Activated CD4-positive, alpha-beta T cell treated with anti-CD3 and anti-CD28 coated beads, Interleukin-2, amount 50 U/mL, for 1 hour (primary cell): Measurements from ENCODE around the gene SLC39A12.

Experiments
- DNase-seq: peaks from one replicate; pipeline ENCODE4 v3.0.0-alpha.2; 2020

The SLC39A12 gene

DNA sequence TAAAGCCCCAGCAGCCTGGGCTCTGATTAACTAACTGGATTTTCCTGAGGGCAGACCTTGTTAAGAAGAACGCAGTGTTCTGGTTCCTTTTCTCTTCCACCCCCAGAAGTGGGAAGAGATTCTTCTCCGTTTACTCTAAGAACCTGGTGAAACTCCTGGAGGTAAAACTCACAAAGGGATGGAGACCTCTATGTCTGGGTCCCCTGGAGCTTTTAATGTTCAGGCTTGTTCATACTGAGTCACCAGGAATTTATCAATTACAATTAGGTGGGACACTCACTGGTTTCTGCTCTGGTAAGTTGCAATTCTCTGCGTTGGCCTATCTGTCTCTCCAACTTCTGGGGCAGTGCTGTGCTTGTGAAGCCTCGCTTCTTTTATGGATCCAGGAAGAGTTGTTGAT is 115.2 kb downstream of the SLC39A12 start:
- DNase-seq, result no peak

DNA sequence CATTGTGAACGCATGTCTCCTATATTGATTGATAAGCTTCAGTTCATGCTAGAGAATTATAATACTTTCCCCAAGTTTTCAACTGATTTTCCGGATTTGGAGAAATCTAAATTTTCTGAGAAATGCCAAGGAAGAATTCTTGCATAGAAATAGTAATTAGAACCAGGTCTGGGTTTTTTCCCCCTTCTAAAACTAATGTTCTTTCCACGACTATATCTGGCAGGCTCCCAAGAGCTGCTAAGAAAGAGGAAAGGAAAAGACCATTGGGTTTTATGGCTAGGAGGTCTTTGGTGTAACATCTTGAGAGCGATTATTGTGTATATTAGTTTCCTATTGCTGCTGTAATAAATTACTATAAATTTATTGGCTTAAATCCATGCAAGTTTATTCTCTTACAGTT is 116.7 kb downstream of the SLC39A12 start:
- DNase-seq, result no peak

DNA sequence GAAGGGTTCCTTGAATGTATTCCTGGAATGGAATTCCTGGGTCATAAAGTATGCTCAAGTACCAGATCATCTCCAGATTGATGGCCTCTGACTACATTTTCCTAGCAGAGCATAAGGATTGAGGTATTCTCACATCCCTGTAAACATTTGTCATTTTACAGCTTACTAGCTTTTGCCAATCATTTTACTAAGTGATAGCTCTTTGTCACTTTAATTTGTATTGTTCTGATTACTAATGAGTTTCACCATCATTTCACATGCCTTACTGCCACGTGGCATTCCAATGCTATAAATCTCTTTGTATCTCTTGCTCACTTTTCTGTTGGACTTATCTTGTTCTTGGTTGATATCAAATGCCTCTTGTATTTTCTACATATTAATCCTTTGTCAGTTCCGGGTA is 119.9 kb downstream of the SLC39A12 start:
- no peak for DNase-seq

DNA sequence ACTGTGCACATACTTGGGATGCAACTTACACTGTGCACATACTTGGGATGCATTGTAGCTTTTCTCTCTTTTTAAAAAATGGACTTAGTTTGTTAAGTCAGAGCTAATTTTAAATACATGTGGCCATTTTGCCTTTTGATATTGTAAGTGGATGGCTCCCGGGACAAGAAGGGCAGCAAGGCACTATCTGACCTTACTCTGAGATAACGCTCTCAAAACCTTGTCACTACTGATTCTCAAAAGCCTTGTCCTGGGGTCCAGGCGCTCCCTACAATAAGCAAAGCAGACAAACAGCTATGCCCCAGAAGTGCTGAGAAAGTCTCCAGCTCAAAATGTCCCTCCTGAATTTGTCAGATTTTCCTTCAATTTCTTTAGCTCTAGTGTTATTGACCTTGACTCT is 121.6 kb downstream of the SLC39A12 start:
- no peak for DNase-seq

DNA sequence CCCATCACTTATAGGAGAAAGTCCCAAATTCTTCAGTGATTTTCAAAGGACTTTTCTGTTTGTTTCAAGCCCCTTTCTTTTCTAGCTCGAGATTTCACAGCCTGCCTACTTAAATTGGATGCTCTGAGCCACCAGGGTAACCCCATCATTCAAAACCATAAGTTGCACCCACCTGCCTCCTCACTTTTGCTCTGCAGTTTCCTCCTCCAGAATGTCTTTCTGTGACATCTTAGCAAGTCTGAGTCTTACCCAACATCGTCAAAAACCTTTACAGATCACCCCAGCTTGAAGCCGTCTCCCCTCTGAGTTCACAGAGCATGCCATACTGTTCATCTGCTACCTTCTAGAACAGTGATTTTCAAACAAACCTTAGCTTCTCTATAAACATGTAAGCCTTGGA is 124.2 kb downstream of the SLC39A12 start:
- DNase-seq, result no peak

DNA sequence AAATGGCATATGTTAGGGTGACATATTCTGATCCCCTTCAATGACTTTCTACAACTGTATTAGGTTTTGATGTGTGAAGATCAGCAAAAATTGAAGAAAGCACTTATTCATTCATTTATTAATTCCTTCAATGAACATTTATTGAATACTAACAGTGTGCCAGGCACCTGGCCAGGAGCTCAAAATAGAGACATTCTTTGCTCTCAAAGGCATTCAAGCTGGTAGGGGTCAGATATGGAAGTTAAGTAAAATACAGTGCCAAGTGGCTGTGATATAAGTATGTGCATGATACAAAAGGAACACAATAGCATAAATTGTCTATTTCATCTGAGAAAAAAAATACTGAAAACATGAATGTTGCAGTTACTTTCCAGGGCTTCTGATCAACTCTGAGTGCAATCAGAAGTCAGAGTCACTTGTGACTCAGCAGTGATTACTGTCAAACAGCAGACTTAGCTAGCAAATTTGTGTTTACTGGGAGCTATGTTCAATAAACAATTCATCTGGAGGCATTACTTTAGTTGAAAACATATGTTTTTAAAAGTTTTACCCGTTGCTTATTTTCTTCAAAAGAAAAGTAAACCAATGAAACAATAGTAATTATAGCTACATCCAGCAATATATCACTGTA is 128.1 kb downstream of the SLC39A12 start:
- no peak for DNase-seq

DNA sequence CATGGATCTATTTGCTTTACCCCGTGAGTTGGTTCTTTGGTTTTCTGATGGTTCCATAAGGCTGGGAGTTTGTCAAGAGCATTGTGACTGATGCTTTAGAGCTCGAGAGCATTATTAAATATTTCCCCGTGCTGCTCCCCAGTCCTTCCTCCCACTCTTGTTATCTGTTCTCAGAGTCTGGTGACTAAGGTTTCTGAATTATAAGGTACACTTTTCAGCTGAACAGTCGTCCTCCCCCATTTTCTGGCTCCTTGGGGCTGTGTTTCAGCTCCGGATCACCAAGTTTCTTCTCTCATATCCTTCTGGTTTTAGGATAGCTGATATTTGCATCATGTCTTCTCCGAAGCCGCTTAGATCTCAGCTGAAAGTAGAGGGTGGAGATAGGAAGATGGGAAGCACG is 130.7 kb downstream of the SLC39A12 start:
- no peak for DNase-seq

DNA sequence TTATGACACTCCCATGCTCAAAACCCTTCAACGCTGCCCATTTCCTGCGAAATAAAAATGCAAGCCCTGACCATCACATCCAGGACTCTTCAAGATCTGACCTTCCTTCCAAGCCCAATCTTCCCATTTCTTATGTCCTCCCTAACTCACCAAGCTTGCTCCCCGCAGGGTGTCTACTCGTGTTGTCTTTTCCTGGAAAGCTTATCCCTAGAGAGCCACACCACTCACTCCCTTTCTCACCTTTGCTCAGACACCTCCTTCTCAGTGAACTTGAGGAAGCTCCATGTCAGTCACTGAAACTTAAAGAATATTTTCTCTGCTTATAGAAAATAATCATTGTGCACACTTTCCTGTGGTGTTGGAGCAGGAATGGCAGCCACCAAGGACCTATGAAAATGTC is 134.1 kb downstream of the SLC39A12 start:
- no peak for DNase-seq

DNA sequence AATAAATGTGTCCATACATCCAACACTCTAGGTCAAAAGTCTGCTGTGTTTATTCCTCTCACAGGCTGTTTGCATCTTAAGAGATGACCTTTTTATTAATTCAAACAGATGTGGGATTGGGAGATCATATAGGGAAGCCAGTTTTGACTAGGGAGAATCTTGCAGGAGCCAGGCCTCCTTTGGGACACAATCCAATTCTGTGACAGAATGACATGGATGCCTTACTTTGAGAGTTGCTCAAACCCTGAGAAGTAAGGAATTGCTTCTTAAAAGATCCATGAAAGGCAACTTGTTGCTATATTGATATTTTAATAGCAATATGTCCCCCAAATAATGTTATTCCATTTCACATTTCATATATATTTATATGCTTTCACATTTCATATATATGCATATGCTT is 135.0 kb downstream of the SLC39A12 start:
- no peak for DNase-seq

DNA sequence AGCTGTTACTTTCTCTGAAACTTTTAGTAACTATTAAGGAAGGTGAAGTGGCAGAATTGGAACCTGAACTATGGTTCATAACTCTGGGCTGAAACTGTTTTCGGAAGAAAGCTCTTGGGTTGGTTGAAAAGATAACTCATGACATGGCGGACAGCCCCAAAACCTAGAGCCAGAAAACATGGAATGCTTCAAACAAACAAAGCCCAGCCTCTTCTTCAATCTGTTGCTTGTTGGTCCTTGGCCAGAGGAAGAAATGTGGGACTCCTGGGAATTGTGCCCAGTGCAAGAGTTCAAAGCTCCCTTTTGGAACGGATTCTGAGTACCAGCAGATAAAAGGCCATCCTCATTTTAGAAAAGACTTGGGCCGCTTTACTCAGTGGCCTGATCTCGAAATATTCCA is 135.6 kb downstream of the SLC39A12 start:
- DNase-seq, result no peak
